Dermis microvascular lymphatic vessel endothelial cell (primary cell): ENCODE data around the gene ADNP2. TPM values are rescaled to one million over a fixed set of nuclear protein-coding genes. Genes with fewer than 3 reads are reported as not detected.
A peak's percentile ranks its signal among the peaks of the same experiment; 100 is the strongest.
"Not testable (repeated sequence)": the region's sequence is repeated elsewhere in the genome, so short reads cannot be mapped to it uniquely, and the experiment has no call there.

Source experiments
- DNase-seq, 2 donors: peaks; one replicate each; pipeline versions ENCODE4 v3.0.0 to v3.0.0-alpha.2; 2010; ENCODE audit warnings: low read depth in 2 of 2
- total RNA-seq: library from RNA; depleted of rRNA; stranded (reverse); fragments of >200 nt; gene quantifications from 2 replicates; pipeline ENCODE4 v1.2.1, GENCODE V29; 2014

ADNP2 gene
- total RNA-seq, 1 donor from 2014 or later, result 12.2 TPM

DNA sequence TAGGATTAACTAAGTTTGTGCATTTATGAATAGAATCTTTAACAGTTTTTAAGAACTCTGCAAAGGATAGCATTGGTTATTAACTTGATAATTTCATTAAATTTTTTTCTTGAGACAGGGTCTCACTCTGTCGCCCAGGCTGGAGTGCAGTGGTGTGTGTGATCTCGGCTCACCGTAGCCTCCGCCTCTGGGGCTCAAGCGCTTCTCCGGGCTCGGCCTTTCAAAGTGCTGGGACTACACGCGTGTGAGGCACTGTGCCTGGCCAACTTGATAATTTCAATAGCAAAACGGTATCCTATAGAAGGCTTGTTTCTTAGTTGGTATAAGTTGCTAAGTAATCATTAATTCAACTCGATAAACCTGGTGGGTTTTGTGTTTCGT is 38.0 kb downstream of the ADNP2 start:
- DNase-seq, result peak in 1 of 2 donors; percentile 11

DNA sequence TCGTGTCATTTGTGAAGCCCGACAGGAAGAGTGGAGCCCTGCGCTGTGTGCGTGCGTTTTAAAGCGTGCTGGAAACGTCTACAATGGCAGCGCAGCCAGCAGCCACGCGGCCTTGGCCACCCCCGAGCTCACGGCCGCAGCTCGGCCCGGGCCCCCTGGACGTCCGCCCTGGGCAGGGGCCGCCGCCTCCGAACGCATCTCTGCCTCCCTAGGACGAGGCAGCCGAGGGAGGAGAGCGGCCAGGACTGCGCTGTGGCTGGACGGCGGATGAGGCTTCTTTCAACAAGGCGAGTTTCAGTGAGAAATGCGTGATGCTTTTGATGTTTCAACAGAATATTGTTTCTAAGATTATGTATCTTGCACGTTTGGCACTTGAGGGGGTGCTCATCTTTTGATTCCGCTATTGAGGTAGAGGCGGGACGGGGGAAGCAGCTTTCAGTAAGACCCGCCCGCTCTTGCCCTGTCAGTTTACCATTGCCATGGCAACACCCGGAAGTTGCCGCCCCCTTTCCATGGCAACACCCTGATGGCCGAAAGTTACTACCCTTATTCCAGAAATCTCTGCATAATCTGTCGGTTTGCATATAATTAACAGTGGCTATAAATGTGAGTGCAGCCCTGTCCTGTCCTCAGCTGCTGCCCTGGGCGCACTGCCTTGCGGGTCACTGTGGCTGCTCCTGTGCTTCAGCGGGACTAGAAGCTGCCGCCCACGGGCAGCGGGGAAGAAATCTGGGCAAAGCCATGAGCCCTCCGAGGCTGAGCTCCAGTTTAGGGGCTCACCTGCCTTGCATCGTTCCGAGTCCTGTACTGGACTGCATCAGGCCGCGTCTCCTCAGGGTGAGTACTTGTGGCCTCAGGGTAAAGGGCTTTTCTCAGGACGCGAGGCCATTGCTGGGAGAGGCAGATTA is 38.6 kb downstream of the ADNP2 start:
- DNase-seq, result peak; percentile 34 to 65

DNA sequence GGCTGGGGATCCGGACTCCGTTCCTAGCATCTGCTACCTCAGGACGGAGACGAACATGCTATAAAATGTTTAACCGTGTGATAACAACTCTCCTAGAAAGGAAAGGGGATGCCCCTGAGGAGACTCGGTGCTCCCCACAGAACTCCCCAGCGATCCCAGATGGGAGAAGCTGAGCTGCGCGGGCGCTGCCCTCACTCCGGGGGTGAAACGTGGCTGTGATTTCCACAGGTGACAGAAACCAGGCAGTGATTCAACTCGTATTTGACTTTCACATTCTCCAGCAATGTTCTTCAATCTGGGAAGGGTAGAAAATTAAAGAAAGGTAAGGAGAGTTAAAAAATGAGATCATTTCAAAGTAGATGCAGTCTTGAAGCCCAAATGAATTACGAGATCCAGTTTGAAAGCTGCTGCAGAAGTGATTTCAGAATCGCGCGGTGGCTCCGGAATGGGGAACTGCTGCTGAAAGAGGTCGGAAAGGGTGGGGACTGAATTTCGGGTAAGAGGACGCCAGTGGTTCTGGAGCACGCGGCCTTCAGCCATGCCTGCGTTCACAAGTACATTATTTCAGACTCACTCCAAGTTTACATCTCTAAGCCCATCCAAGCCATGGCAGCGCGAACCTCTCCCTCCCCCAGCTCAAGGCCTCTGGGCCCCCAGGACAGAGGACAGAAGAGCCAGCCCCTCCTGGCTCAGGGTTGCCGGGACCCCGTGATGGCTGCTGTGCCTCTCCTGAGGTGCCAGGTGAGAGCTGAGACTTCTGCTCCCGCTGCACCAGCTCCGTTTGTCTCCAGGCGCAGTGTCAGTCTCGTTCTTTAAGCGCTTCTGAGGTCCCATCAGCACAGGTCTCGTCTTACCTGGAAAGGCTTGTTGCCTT is 39.5 kb downstream of the ADNP2 start:
- DNase-seq, result no peak

DNA sequence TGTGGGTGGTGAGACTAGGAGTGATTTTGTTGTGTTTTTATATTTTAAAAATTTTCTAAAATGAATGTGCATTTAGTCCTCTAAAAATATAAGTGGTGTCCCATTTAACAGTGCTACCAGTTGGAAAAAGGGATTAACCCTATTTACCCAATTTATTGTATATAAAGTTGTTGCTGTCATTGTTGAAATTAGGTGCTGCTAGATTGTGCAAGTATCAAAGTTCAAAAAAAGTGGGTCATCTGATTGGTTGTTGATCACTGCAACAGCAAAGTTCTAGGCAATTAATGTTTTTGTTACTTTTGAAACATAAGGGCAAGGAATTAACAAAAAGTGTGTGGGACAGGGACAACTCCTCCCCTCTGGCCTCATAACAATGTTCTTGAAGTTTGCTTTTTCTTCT is 40.6 kb downstream of the ADNP2 start:
- DNase-seq, result no peak

DNA sequence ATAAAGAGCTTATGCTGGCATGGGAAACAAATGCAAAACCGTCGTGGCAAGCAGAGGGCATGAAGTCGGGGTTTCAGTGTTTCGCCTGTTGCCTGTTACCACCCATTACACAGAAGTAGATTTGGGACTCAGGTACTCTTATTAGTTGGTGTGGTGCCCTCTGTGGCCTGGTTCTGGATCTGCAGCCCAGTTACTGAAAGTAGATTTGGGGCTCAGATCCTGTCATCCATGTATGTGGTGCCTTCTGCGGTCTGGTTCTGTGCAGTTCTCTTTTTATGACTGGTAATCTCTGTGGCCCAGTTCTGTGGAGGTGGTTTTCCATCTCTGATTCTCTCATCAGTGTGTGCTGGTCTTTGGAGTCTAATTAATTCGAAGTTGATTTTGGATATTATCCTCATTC is 45.2 kb downstream of the ADNP2 start:
- peak in 1 of 2 donors; percentile 41 for DNase-seq

DNA sequence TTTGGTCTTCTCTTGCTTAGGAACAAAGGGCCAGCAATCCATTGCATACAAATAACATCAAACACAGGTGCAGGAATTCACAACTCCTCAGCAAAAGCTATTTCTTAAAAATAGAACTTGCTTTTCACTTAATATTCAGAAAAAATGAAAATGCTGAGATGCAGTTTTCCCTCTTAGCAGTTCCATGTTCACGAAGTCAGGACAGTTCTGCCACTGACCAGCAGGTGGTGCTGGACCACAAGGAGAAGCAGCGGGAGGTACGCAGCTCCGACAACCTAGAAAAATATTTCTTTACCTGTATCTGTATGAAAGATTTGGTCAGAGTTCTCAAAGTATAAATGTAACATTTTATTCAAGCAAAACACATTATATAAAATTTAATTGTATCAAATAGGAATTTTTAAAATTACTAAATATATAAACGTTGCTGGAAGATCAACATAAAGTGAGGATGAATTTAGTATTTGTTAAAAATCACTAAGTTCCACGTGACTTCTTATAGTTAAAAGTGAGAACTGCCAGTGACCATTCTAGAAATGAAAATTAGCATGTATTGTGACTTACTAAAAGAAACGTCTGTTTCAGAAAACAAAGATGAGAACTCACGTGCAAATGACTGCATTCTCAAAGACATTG is 48.8 kb downstream of the ADNP2 start:
- peak; percentile 80 to 81 for DNase-seq

DNA sequence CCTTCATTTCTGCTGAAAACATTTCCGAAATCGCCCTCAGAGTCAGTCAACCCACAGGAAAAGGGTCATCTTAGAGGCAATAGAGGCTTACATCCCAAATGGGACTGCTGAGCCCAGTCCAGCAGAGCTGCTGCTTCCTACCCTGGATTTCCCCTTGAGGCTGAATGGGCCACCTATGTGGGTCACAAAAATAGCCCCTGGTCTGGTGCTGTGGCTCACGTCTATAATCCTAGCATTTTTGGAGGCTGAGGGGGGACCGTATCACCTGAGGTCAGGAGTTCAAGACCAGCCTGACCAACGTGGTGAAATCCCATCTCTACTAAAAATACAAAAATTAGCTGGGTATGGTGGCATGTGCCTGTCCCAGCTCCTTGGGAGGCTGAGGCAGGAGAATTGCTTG is 49.3 kb downstream of the ADNP2 start:
- DNase-seq, result no peak

DNA sequence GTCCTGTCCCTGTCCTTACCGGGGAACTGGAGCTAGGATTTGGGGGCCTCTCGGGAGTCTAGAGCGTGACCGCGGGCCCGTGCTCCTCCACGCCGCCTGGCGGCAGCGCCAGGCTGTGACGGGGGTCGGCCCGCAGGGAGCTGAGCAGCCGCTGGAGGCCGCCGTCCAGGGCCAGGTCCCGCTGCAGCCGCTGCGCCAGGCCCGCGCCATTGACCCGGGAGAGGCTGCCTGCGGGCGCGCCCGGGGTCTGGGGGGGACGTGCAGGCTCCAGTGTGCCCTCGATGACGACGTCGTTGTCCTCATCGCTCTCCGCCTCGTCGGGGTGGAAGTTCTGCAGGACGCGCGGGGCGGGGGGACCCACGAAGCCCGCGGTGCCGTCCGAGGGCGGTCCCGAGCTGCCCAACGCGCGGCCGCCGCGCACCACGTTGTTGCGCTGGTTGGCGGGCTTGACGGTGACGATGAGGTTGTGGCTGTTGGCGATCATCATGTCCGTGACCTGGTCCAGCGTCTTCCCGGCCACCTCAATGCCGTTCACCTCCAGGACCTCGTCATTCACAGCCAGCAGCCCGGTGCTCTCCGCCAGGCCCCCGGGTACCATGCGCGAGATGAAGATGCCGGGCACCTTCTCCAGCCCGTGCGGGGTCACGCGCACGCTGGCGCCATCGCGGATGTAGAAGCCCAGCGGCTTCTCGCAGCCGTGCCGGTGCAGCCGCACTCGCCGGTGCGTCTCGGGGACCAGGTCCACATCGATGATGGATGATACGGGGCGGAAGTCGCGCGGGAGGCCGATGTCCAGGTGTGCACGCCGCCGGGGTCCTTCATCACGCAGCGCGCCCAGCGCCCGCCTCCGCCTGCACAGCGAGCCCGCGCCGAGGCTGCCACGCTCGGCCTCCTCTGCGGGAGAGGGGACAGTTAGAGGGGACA is 50.9 kb downstream of the ADNP2 start:
- DNase-seq, result peak in 1 of 2 donors; percentile 41

DNA sequence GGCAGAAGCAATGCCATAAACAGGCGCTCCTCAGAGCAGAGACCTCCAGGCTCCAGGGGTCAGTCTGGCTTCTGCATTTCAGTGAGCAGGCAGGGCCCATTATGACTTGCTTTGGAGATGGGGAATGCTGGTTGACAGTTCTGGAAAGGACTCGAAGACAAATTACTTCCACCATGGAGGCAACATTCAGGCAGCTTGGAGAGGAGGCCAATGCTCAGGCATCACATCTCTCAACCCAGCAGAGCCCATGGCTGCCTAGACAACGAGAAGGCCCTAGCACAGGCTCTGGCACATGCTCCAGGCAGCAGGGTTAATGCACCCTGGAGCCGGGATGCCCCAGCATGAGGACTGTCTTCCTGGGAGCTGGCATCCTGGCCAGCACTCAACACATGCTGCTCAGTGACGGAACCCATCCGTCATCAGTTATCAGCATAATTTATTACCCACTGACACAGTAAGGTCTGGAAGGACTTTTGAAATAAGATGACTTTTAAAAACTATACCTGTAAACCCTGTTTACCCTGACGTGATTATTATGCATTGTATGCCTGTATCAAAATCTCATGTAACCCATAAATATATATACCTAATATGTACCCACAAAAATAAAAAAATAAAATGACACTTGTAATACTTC is 52.8 kb downstream of the ADNP2 start:
- no peak for DNase-seq

DNA sequence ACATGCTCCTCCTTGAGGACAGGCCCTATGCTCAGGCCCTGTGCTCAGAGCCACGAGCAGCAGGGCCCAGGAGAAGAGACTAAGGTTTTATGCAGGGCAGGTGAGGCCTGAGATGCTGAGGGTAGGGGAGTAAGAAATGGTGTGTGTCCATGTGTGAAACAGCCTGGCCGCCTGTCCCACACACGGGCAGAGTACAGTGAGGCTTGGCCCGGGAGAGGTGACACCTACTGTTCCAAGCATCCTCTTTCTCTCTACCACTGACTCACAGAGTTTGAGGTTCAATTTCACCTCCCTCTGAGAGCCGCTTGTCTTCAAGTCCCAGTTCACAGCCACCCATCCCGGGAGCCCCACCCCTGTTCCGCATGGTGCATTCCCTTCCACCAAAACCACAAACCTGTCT is 54.1 kb downstream of the ADNP2 start:
- no peak for DNase-seq

DNA sequence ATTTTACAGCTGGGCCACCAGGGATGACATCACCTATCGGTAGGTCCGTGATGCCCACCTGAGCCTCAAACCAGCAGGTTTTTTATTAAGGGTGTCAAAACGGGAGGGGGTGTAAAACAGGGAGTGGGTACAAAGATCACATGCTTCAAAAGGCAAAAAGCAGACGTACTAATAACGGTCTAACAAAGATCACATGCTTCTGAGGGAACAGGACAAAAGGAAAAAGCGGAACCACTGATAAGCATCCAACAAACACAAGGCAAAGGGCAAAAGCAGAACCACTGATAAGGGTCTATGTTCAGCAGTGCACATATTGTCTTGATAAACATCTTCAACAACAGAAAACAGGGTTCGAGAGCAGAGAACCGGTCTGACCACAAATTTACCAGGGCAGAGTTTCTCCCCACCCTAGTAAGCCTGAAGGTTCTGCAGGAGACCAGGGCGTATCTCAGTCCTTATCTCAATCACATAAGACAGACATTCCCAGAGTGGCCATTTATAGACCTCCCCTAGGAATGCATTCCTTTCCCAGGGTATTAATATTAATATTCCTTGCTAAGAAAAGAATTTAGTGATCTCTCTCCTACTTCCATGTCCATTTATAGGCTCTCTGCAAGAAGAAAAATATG is 55.8 kb downstream of the ADNP2 start:
- not testable (repeated sequence) for DNase-seq

DNA sequence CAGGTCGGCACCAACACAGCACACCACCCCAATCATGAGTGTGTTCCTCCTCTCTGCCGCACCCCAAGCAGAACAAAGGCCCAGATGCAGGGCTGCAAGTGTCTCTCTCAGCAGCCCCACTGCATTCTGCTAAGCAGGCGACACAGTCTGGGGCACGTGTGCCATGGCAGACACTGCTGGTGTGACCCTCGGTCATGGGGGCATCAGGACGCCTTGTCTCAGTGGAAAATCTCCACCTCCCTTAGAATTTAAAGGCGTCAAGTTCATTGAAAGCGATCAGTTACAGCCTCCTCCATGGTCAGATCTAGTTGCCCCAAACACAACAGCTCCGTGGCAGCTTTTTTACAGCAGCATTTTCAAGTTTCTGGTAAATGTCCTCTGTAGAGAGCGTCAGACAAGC is 57.2 kb downstream of the ADNP2 start:
- DNase-seq, result no peak

DNA sequence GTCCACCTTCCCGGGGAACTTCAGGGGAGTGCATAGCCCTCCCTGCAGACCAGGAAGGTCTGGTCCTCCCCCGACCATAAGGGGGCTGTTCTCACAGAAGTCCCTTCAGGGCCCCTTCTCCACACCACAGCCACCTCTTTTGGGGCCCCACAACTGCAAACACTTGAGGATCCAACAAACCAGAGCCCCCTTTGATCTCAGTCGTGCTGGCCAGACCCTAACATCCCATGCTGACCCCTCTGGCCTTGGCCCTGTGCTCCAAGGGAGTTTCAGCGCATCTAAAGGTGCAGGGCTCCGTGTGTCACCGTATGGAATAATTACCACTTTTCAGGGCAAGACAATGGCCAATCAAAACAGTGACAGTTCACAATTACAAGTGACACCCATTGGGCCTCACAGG is 57.7 kb downstream of the ADNP2 start:
- no peak for DNase-seq

DNA sequence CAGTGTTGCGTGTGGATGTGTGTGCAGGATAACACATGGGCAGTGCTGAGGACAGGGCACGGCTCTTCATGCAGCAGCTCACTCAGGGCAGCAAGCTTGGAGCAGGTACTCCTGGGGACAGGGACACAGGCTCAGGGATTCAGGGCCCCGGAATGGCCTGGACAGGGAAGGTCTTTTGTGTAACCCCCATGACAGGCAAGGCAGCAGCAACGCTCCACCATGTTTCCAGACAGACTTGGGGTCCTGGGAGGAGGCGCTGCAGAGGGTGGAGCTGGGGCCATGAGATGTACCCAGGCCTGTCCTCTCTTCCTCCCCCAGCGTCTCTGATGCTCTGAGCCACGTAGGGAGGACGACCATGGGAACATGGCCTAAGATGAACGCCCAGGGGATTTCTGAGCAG is 58.3 kb downstream of the ADNP2 start:
- DNase-seq, result no peak

DNA sequence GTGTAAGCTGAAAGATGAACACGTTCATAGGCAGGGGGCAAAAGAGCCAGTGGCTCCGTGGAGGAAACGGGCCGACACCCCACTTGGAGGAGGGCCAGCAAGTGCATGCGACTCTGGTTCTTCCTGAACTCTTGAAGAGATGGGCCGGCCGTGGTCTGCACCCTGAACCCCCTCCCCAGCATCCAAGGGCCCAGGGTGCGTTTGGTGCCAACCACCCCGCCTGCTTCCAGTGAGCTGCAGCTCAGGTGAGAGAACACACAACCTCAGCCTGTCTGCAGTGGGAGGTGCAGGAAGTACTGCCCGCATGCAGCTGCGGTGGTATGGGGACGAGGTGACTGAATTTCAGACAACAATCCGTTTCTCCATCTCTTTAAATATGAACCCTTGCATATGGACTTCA is 58.9 kb downstream of the ADNP2 start:
- DNase-seq, result no peak

DNA sequence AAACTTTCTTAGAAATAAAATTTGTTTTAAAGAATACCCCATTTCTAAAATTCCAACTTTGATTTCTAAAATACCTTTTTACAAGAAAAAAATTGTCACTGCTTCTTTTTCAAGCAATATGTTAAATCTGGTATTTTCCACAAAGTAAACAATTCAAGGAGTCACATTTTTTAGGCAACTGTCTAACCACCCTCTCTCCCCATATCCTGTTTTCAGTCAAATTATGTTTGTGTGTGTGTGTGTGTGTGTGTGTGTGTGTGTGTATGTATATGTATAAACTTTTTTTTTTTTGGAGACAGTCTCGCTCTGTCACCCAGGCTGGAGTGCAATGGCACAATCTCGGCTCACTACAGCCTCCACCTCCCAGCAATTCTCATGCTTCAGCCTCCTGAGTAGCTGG is 59.3 kb downstream of the ADNP2 start:
- DNase-seq, result no peak

DNA sequence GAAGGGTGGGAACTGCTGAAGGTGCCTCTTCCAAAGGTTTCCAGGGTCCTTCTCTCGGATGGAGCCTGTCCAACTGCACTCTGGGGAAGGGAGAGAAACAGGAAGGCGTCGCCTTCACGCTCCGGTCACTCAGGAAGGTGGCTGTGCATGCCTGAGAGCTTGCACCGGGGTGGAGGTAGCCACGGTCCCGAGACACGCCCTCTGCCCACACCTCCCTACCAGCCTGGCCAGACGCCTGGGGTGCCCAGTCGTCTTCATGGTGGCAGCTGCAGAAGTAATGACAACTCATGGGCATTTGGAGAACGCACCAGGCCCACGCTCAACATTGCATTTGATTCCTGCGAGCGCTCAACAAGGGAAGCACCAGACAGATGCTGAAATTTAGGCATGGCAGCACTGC is 59.9 kb downstream of the ADNP2 start:
- no peak for DNase-seq

DNA sequence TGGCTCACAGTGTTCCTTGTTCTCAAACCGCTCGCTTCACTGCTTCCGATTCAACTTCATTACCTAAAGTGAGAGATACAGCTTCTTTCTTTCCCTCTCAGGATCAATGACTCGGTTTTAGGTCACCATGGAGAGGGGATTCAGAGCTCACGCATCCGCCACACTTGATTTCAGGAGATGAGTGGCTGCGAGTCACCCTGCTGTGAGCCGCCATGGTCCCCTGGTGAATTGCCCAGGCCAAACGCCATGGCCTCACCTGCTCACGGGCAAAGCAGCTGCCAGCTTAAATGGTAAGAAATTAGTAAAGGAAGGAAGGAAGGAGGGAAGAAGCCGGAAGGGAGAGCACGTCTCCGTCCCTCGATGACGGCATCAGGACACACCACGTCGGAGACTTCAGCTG is 60.5 kb downstream of the ADNP2 start:
- DNase-seq, result no peak

DNA sequence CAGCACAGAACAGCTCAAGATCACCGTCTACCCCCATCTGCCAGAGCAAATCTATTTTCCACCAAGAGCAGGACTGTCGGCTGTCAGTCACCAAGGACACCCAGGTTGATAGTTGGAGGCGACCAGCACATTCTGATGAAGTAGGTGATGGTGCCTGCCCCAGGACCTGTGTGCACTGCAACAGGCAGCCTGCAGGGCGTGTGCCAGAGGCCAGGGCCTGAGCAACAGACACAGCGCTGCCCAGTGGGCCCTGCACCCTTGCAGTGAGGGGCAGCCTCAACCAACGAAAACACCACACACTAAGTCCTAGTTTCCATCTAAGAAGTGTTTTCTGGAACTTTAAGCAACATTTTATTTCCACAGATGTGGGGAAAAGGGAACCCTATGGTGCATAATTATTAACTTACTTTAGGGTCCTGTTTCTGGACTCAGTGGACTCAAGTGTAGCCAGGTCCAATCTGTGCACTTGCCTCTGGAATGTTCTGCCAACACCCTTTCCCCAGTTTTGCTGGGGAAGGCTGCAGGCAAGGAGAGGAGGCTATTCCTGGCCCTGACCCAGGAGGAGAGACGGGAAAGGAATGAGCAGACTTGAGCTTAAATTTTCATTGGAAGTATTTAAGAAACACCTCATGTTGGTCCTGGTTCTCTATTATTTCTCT is 61.5 kb downstream of the ADNP2 start:
- no peak for DNase-seq
